GM19240 (cell line): ENCODE data around the gene FITM1.

ENCODE experiments used
- DNase-seq: peaks from one replicate; pipeline ENCODE4 v3.0.0; 2011; ENCODE audit warnings: low spot score; ENCODE audit not compliant: insufficient read length

Gene FITM1

DNA sequence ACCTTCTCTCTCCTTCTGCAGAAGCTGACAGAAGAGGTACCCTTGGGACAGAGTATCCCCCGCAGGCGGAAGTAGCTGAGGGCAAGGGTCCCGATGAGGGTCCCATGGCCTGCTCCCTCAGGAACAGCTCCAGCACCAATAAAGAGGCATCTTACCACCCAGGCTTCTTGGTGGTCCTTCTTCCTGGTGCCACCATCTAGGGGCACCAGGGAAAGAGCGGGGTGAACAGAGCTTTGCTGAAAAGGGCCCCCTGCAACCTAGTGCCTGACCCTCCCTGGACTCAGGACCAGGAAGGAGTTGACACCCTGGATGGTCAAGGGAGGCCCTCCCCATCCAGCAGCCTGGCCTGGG lies 30.0 kb downstream of the FITM1 start:
- no peak for DNase-seq

DNA sequence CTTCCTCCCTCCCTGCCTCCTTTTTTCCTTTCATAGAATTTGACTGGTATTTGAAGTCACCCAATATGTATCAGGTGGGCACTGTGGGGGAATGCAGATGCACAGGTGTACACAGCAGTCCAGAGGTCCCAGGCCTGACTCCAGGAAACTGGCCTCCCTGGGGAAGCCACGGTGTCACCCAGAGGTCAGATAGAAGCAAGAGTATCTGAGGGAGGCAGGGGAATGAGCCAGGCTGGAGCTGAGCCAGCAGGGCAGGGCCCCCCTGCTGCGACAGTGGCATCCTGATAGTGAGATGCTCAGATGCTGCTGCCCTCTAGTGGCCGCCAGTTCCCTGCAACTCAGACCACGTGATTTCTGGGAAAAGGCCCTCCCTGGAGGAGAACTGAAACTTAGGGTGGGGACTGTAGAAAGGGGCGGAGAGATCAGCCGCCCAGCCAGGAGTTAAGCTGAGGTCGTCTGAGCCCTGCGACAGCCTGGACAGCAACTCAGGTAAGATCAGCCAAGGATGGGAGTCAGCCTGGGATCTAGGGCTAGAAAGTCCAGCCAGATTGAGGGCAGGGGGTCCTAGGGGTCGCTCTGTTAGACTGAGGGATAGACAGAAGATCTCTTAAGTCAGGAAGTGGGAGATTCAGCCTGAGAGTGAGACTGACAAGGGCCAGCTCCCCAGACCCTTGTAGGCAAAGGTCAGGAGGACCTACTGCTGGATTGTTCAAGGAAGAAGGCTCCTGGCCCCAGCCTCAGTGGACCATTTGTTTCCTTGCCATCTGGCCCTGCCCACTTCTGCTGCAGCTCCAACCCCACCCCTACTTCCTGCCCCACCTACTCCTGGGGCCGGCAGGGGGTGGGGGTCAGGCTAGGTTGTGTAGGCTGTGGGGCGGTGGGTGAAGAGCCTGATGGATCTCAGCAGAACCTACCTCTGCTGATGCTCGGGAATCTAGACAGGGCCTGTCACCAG lies 30.7 kb downstream of the FITM1 start, which contains the start of gene IRF9:
Gene IRF9, plus strand, starts transcription at position 416 of the 955 bp plus-strand sequence. CDS start 880 bp downstream, outside the sequence.
- DNase-seq = peak; percentile 94

- DNase-seq = no peak
These were observed 31.6 kb downstream of the FITM1 start for GRCh38 chr14:24162093-24162492.

DNA sequence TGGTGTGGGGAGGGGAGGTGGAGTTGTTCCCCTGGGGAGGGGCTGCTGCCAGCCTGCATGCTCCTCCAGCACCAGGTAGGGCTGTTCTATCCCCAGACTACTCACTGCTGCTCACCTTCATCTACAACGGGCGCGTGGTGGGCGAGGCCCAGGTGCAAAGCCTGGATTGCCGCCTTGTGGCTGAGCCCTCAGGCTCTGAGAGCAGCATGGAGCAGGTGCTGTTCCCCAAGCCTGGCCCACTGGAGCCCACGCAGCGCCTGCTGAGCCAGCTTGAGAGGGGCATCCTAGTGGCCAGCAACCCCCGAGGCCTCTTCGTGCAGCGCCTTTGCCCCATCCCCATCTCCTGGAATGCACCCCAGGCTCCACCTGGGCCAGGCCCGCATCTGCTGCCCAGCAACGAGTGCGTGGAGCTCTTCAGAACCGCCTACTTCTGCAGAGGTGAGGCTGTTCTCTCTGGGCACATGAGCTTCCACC lies 34.1 kb downstream of the FITM1 start:
- no peak for DNase-seq

DNA sequence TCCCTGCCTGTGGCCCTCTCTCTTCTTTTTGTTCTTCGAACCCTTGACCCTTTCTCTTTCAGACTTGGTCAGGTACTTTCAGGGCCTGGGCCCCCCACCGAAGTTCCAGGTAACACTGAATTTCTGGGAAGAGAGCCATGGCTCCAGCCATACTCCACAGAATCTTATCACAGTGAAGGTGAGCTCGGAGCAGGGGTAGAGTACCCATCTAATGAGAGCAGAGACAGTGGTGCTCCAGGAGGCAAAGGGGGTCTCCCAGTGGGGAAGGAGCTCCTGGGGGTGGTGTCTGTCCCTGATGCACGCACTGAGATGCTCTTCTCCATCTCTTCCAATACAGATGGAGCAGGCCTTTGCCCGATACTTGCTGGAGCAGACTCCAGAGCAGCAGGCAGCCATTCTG lies 35.3 kb downstream of the FITM1 start:
- DNase-seq = no peak

DNA sequence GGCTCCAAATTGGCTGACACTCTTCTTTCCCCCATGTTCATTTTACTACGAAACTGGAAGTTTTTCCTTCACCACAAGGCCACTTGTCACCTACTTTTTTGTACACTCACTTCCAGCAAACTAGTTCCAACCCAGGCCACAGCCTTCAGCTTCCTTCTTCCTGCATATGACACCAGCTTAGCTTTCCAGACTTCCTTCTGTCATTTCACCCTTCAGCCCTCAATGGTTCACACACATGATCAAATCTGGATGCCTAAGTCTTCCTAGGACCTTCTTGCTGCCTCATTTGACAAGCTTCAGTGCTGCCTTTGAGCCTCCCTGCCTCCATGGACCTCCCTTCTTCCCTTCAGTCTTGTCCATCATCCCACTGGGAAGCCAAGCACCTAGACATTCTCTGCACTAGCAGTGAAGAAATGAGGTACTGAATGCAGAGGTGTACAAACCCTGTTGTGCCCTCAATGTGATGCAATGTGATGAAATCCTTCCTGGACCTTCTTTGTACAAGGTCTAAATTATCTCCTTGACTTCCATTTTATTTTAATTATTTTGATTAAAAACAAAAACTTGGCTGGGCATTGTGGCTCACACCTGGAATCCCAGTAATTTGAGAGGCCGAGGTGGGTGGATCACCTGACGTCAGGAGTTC lies 37.1 kb downstream of the FITM1 start:
- DNase-seq = no peak

DNA sequence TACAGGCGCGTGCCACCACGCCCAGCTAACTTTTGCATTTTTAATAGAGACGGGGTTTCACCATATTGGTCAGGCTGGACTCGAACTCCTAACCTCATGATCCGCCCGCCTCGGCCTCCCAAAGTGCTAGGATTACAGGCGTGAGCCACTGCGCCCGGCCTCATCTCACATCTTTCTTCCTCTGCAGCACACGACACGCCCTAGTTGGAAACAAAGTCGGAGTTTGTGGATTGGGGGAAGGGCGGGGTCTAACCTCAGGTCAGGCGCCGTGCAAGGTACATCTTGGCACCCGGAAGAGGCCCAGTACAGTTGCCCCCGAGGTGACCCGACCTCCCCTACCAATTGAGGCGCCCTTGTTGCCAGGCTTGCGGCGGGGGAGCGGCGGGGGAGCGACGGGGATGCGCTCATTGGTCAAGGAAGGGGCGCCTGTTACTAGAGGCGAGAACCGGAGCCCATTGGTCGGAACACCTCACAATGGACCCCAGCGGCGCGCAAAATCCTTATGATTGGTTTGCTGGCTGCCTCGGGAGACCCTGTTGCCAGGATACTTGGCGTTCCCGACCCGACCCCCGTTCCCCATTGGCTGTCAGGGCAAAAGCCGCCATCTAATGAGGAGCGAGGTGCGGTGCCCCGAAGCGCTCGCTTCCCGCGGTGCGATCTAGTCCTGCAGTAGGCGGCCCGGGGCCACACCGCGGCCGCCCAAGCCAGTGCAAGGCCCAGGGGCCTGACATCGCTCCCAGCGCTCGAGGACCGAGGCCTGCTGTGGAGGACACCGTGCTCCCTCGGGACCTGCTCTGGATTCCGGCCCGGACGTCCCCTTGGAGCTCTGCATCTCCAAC lies 41.2 kb downstream of the FITM1 start, which contains the start of gene REC8:
Gene REC8, plus strand, starts transcription at position 659 of the 839 bp plus-strand sequence. CDS start 473 bp downstream, outside the sequence.
- DNase-seq = peak; percentile 95

DNA sequence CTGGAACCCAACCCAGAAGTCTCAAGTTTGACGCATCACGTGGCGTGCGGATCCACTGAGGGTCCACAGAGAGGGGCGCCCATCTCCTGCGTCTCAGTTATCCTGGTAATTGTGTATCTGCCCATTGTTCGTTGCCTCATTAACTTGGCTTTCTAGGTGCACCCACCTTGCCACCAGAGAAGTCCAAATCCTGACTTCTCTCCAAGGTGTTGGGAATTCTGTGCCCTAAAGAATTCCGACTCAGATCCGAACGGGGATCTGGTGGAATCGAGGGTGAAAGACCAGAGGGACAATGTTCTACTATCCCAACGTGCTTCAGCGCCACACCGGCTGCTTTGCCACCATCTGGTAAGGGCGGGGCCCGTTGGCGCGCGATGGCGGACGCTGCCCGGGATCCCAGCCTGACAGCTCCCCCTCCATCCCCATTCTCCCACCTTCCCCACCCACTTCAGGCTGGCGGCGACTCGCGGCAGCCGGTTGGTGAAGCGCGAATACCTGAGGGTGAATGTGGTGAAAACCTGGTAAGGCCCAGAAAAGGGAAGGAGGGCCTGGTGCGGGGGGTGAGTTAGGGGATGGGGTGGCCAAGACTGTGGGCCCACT lies 41.9 kb downstream of the FITM1 start:
- DNase-seq = no peak

DNA sequence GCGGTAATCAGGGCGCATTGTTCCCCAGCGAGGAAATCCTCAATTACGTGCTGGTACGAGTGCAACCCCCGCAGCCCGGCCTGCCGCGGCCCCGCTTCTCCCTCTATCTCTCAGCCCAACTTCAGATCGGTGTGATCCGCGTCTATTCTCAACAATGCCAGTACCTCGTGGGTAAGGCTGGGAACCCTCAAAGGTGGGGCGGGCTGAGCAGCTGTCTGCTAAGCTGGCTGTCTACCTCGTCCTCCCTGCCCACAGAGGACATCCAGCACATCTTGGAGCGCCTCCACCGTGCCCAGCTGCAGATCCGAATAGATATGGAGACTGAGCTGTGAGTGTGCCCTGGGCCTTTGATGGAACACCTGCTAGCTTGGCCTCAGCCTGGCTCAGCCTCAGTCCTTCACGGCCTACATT lies 42.4 kb downstream of the FITM1 start:
- no peak for DNase-seq

GRCh38 chr14:24176599-24176998 lies 46.1 kb downstream of the FITM1 start:
- no peak for DNase-seq

- DNase-seq = no peak
These were observed 46.8 kb downstream of the FITM1 start for GRCh38 chr14:24177041-24177825.

- no peak for DNase-seq
These were observed 47.4 kb downstream of the FITM1 start for GRCh38 chr14:24177891-24178290.

DNA sequence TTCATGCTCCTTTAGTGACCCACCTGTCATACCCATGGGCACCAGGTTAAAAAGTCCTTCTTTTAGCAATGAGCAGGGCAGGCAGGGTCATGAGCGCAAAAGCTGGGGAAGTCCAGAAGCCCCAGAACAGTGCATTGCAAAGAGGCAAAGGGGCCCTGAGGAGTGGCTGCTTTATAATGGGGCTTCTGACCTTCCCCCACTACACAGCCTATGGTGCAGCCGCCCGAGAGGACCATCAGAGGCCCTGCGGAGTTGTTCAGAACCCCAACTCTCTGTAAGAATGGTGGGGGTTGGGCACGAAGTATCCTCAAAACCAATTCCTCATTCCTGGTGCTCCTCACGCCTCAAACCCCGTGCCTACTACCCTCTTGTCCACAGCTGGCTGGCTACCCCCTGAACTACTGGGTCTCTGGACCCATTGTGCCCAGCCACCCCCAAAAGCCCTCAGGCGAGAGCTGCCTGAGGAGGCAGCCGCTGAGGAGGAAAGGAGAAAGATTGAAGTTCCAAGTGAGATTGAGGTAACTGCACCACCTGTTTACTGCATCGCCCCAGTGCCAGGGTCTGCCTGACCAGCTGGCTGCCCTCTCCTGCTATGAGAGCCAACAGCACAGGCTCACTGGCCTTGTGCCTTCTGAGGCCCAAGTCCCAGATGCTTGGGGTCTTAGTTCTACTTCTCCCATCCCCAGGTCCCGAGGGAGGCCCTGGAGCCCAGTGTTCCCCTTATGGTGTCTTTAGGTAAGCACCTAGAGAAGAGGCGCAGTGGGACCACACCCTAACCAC lies 48.1 kb downstream of the FITM1 start:
- DNase-seq = no peak

GRCh38 chr14:24179294-24179960 lies 49.0 kb downstream of the FITM1 start:
- no peak for DNase-seq

DNA sequence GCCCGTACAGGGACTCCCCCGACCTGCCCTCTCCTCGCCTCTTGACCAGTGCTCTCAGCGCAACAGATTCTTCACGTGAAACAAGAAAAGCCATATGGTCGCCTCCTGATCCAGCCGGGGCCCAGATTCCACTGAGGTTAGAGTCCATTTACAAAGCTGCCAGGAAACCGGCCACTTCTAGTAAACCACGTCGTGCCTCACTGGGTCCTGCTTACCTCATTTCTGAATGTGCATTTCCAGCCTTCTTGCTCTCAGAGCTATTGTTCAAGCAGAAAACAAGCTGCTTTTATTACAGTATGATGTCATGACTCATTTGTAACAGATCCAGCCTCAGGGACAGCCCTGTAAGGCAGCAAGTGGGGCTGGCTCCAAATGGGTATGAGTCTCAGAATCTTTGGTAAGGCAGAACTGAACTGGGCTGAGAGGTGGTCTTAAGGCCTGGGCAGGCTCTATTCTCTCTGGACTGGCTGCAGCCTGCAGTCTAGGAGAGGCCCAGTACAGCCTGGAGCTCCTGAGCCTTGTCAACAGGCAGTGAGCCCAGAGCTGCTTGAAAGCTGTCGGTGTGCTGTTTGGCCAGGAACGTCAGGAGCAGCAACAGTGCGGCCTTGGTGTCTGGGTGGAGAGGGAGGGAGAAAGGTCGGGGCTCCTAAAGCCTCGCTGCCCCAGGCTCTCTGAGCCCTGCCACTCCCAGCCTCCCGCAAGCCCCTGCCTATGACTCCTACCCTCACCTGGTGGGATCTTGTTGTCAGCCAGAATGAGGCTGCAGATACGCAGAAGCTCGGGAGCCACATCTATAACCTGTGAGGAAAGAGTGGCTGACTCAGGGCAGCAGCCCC lies 49.7 kb downstream of the FITM1 start:
- DNase-seq = no peak

- DNase-seq = no peak
These were observed 51.1 kb downstream of the FITM1 start for GRCh38 chr14:24181371-24182077.
